ENCODE results near the gene TCF7. TPM values are rescaled to one million over a fixed set of nuclear protein-coding genes. Genes with fewer than 3 reads are reported as not detected.

The TCF7 gene
- total RNA-seq, 2 experiments from 2014 or later: 7.0 to 7.9 TPM

DNA sequence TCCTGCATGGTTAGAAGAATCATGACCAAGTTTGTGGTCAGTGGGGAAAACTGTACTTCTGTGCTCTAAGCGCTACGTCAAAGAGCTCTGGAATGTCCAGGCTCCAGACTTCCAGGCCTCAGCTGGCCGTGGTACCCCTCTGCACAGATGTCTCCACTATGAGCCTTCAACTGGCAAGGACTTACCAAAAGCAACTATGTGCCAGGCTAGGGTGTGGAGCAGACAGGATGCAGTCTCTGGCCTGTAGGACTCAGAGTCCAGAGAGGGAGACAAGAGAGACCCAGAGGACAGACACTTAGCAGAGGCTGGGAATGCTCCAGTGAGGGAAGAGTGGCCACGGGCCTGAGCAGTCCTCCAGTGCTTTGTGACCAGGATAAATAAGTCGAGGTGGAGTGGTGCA lies 31.0 kb upstream of the TCF7 start:
- Mint-ChIP-seq H3K36me3 (no peaks in the 10 kb centered on the region), H3K27ac (no peak overlapping the region), H3K27me3 (peaks cover 46% of the 10 kb centered on the region), H3K9me3 (ENCODE audit: low read depth) (no peaks in the 10 kb centered on the region), H3K4me3 (no peak overlapping the region), H3K4me1 (peaks cover 32% of the 10 kb centered on the region)
- ATAC-seq (no peak), DNase-seq (no peak)
- CTCF ChIA-PET: interaction anchor here (1.0 to 1.8 kb wide), 4 partner anchors 15 to 57 kb away, joined by 3 to 6 read pairs (median 4); no protein-coding TSS in a partner anchor

DNA sequence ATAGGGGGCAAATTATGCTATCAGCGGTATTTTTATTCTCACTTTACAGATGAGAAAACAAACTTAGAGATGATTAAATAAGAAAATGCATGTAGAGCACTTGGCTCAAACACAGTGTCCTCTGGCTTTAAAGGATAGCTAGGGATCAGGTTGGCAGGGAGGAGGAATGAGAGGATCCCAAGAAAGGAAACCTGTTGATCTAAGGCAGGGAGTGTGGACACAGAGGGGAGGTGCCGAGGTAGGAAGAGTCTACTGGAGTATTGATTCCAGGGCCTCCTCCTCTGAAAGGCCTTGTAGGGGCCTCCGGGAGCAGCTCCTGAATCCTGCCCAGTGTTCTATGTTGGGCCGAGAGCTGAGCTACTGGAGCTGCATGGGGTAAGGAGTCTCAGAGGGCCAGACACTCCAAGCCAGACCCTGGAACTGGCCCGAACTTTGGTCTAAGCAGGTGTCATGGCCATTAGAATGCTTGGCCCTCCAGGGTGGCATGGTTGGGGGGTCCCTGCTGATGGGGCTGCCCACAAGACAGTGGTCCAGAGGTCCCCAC lies 30.4 kb upstream of the TCF7 start:
- CTCF ChIA-PET: interaction anchor here (1.0 to 1.3 kb wide), 3 partner anchors 15 to 55 kb away, joined by 3 to 4 read pairs (median 4); no protein-coding TSS in a partner anchor
- Mint-ChIP-seq H3K4me3 (no peak overlapping the region), H3K36me3 (no peaks in the 10 kb centered on the region), H3K4me1 (peaks cover 29% of the 10 kb centered on the region), H3K27ac (no peak overlapping the region), H3K9me3 (ENCODE audit: low read depth) (no peaks in the 10 kb centered on the region), H3K27me3 (peaks cover 52% of the 10 kb centered on the region)
- no peak for ATAC-seq
- no peak for DNase-seq

DNA sequence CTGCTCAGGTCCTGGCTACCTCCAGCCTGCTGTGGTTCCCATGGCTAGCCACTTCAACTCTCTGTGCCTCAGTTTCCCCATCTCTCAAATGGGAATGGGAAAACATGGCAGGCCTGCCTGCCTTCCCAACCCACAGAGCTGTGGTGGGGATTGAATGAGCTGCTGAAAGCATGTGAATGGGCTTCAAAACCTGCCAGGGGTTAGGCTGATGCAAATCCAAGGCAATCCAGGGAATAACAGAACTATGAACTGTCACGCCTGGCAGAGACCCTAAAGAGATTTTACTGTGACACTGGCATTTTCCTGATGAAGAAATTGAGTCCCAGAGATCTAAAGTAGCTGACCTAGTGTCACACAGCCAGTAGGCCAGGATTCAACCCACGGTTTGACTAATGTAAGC lies 29.9 kb upstream of the TCF7 start:
- Mint-ChIP-seq H3K27me3 (peaks cover 52% of the 10 kb centered on the region), H3K4me3 (no peak overlapping the region), H3K36me3 (no peaks in the 10 kb centered on the region), H3K4me1 (peaks cover 24% of the 10 kb centered on the region), H3K9me3 (ENCODE audit: low read depth) (no peaks in the 10 kb centered on the region), H3K27ac (no peak overlapping the region)
- CTCF ChIA-PET: interaction anchor here (1.2 to 2.0 kb wide), 3 partner anchors 14 to 55 kb away, joined by 3 to 8 read pairs (median 4); no protein-coding TSS in a partner anchor
- ATAC-seq: no peak
- no peak for DNase-seq

DNA sequence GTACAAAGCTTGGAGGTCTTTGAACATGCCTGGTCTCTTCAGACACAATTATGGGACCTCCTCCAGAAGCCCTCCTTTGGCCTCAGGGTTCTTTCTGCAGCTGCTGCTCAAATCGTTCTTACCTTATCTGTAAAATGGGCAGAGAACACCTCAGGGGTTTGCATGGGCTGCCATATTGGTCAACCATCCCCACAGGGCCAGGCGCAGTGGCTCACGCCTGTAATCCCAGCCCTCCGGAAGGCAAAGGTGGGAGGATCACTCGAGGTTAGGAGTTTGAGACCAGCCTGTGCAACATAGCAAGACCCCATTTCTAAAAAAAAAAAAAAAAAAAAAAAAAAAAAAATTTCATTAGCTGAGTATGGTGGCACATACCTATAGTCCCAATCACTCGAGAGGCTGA lies 29.1 kb upstream of the TCF7 start:
- H3K27ac Mint-ChIP-seq: no peak overlapping the region
- no peak for ATAC-seq
- no peaks in the 10 kb centered on the region for H3K9me3 Mint-ChIP-seq (ENCODE audit: low read depth)
- no peak for DNase-seq
- peaks cover 56% of the 10 kb centered on the region for H3K27me3 Mint-ChIP-seq
- peaks cover 17% of the 10 kb centered on the region for H3K4me1 Mint-ChIP-seq
- no peaks in the 10 kb centered on the region for H3K36me3 Mint-ChIP-seq
- H3K4me3 Mint-ChIP-seq: no peak overlapping the region
- CTCF ChIA-PET: interaction anchor here (1.1 to 2.0 kb wide), 3 partner anchors 46 to 55 kb away, joined by 3 to 8 read pairs (median 4); no protein-coding TSS in a partner anchor

DNA sequence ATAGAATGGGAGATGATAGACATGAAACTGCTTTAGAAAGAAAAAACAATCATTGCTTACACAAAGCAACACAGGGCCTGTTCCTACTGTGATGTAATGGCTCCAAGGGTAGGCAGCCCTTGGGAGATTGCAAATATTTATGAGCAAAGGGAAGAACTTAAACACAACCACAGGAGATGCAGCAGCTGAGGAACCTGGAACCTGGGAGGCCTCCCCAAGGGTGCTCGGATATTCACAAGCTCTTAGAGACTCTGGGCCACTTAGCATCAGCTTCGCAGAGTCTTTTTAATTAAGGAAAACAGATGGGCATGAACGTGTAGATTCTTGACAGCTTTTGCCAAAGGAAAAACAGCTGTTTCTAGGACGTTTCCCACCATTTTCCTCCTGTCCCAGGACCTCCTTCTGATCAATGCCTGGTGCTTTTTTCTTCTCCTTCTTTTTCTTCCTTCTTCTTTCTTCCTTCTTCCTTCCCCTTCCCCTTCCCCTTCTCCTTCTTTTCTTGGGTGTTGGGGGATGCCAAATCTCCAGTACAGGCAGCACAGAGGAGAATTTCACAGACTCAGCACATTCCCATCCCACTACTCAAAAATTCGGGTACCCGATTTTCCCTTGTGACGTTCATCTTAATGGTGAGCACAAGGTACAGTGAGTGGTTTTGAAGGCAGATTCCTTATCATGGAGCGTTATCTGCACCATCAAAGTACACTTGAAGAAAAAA lies 28.1 kb upstream of the TCF7 start:
- DNase-seq (no peak), ATAC-seq (peak; percentile 9)
- H3K9me3 Mint-ChIP-seq (ENCODE audit: low read depth): no peaks in the 10 kb centered on the region
- H3K4me1 Mint-ChIP-seq: peaks cover 22% of the 10 kb centered on the region
- CTCF ChIA-PET: interaction anchor here (0.9 to 2.0 kb wide), 3 partner anchors 28 to 54 kb away, joined by 3 to 8 read pairs (median 3); no protein-coding TSS in a partner anchor
- no peak overlapping the region for H3K27ac Mint-ChIP-seq
- no peak overlapping the region for H3K4me3 Mint-ChIP-seq
- H3K36me3 Mint-ChIP-seq: no peaks in the 10 kb centered on the region
- H3K27me3 Mint-ChIP-seq: peaks cover 65% of the 10 kb centered on the region

DNA sequence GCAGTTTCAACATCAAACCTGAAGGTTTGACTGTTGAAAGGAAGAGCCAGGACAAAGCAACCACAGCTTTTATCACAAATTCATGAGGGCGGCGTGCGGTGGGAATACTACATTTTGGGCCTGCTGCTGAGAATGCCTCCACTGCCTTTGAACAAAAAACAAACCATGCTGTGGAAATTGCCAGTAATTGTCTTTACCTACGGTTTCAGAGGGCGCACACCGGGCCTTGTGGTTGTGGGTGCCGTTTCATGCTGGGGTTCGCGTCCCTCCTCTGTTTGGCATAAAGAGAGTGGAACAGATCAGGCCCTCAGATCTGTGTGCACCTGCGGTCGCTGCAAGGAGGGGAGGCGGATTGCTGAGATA lies 27.6 kb upstream of the TCF7 start:
- Mint-ChIP-seq H3K36me3 (no peaks in the 10 kb centered on the region), H3K9me3 (ENCODE audit: low read depth) (no peaks in the 10 kb centered on the region), H3K4me3 (no peak overlapping the region), H3K27me3 (peaks cover 65% of the 10 kb centered on the region), H3K27ac (no peak overlapping the region), H3K4me1 (peaks cover 22% of the 10 kb centered on the region)
- DNase-seq (peak; percentile 53), ATAC-seq (peak; percentile 70)
- CTCF ChIA-PET: interaction anchor here (0.9 to 2.0 kb wide), 3 partner anchors 29 to 47 kb away, joined by 3 to 8 read pairs (median 3); no protein-coding TSS in a partner anchor

DNA sequence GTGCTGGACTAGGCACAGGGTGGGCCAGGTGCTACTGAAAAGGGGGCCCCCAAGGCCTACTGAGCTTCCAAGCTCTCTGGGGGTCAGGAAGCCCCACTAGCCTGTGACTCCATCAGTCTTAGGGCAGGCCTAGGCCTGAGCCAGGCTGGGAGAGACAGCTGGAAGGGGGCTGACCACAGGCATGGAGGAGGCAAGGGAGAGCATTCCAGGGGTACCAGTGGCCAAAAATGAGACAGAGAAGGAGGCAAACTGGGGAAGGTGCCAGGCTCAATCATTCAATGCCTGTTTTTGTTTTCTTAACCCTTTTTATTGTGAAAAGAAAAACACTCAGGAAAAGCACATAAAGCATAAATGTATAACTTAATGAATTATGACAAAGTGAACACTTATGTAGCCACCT lies 26.2 kb upstream of the TCF7 start:
- Mint-ChIP-seq H3K27ac (no peak overlapping the region), H3K27me3 (peaks cover 70% of the 10 kb centered on the region), H3K4me3 (no peak overlapping the region), H3K9me3 (ENCODE audit: low read depth) (no peaks in the 10 kb centered on the region), H3K36me3 (no peaks in the 10 kb centered on the region), H3K4me1 (peaks cover 19% of the 10 kb centered on the region)
- CTCF ChIA-PET: interaction anchor here (1.1 to 1.4 kb wide), 2 partner anchors 11 to 52 kb away, joined by 3 to 4 read pairs; no protein-coding TSS in a partner anchor
- ATAC-seq: no peak
- no peak for DNase-seq

DNA sequence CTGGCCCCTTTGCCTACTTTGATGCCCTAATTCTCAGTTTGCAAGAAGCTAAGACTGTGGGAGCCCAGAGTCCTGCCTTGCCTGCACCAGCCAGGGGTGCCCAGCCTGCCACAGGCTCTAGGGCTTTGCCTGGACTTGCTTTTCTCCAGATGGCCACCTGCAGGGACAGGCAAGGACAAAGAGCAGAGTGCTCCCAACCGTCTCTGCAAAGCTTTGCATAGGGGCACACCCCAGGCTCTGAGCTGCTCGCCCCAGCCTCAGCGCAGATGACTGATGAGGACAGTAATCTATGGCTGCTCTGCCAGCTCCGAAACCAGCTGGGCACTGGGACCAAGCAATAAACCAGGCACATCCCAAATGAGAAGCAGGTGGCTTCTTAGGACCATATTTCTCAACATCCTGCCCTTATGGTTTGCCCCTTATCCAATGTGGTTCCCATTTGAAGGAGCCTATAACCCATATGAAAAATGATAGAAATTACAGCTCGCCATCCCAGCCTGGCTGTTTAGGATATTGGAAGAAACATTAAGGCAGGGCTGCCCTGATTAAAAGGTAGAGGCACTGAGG lies 25.4 kb upstream of the TCF7 start:
- Mint-ChIP-seq H3K27me3 (peaks cover 70% of the 10 kb centered on the region), H3K27ac (no peak overlapping the region), H3K9me3 (ENCODE audit: low read depth) (no peaks in the 10 kb centered on the region), H3K4me1 (peaks cover 17% of the 10 kb centered on the region), H3K36me3 (no peaks in the 10 kb centered on the region), H3K4me3 (no peak overlapping the region)
- no peak for ATAC-seq
- DNase-seq: no peak
- CTCF ChIA-PET: interaction anchor here (1.0 to 1.5 kb wide), 4 partner anchors 10 to 51 kb away, joined by 3 to 4 read pairs (median 4); no protein-coding TSS in a partner anchor

DNA sequence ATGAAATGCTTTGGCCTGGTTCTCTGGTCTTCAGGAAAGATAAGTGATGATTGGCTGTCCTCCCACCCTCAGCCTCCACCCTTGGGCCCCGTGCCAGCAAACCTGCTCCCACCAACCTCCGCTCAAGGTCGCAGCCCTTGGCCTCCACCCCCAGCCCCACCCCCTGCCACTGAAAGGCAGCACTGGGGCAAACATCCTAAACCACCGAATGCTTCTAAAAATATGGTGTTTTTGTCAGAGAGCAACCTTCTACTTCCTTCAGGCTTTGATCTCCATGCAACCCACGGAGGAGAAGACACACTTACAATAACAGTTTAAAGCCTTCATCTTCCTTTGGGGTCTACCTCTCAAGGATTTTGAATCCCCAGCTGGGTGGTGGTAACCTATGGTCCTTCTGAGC lies 24.0 kb upstream of the TCF7 start:
- no peak for DNase-seq
- Mint-ChIP-seq H3K36me3 (no peaks in the 10 kb centered on the region), H3K27me3 (peaks cover 74% of the 10 kb centered on the region), H3K27ac (no peak overlapping the region), H3K4me1 (peaks cover 17% of the 10 kb centered on the region), H3K9me3 (ENCODE audit: low read depth) (no peaks in the 10 kb centered on the region), H3K4me3 (no peak overlapping the region)
- ATAC-seq: no peak
- CTCF ChIA-PET: interaction anchor here (1.5 kb wide), 1 partner anchor 51 kb away, joined by 4 read pairs; no protein-coding TSS in a partner anchor

DNA sequence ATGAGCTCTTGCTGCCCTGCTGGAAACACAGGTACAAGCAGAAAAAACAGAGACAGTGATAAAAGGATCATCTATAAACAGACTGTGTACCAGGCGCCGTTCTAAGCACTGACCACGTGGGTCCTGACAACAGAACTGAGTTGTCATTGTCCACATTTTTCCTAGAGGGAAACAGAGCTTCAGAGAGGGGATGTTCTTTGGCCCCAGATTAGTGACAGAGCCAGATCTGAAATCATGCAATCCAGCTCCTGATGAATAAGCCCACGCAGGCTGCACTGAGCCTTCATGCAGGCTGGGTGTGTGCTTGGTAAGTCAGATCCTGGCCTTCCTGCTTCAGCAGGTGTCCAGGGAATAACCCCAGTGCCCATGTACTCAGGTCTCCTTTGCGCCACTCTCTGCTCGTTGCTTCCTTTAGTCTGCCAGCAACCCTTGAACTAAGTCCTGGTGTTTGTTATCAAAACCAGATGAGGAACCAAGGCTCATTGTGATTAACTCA lies 22.8 kb upstream of the TCF7 start:
- Mint-ChIP-seq H3K4me1 (peaks cover 13% of the 10 kb centered on the region), H3K27ac (no peak overlapping the region)
- CTCF ChIA-PET: interaction anchor here (0.8 to 1.5 kb wide), 3 partner anchors 9 to 52 kb away, joined by 3 read pairs; no protein-coding TSS in a partner anchor

DNA sequence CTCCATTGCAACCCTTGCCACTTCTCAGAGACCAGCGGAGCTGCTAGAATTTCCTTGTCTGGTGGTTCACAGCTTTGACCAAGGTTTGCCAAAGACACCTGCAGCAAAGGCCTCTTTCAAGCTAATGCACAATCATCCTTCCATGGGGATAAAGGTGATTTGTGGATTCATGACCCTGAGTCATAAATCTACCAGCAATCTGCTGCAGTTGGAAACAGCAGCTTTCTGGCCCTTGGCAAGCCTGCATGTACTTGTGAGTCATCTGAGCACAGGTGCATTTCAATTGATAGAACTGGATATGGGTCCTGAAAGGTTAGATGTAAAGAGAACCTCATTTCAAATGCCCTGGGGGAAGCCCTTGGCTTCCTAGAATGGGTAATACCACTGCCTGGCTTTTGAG lies 21.6 kb upstream of the TCF7 start:
- Mint-ChIP-seq H3K4me1 (peaks cover 6% of the 10 kb centered on the region), H3K27ac (no peak overlapping the region)

More for the DNA sequence above, 22.8 kb upstream of the TCF7 start:
- Mint-ChIP-seq H3K9me3 (ENCODE audit: low read depth) (no peaks in the 10 kb centered on the region), H3K27me3 (peaks cover 73% of the 10 kb centered on the region), H3K4me3 (no peak overlapping the region), H3K36me3 (no peaks in the 10 kb centered on the region)
- ATAC-seq: no peak
- DNase-seq: no peak

DNA sequence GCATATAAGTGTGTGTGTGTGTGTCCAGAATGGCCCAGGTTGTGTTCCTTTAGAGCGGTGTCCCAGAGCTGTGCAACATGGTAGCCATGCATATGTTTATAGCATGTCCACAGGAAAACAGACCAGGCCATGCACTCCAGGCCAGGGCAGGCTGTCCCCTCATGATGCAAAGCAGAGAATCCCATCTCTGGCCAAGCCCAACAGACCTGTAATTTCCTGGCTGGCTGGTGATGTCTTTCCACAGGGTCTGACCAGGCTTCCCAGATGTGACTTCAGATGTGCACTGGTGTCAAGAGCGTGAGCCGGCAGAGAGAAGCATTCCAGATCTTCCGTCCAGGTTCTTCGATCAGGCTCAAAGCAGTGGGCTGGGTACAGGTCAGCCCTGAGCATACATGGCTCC lies 21.1 kb upstream of the TCF7 start:
- no peak overlapping the region for H3K27ac Mint-ChIP-seq
- peaks cover 6% of the 10 kb centered on the region for H3K4me1 Mint-ChIP-seq
- H3K4me3 Mint-ChIP-seq: no peak overlapping the region
- ATAC-seq (no peak), DNase-seq (no peak)
- peaks cover 72% of the 10 kb centered on the region for H3K27me3 Mint-ChIP-seq
- no peaks in the 10 kb centered on the region for H3K9me3 Mint-ChIP-seq (ENCODE audit: low read depth)
- CTCF ChIA-PET: interaction anchor here (1.5 kb wide), 2 partner anchors 9 to 54 kb away, joined by 3 to 6 read pairs; no protein-coding TSS in a partner anchor
- H3K36me3 Mint-ChIP-seq: no peaks in the 10 kb centered on the region

More for the DNA sequence above, 21.6 kb upstream of the TCF7 start:
- DNase-seq (no peak), ATAC-seq (no peak)
- CTCF ChIA-PET: interaction anchor here (1.1 to 1.5 kb wide), 3 partner anchors 9 to 54 kb away, joined by 3 to 6 read pairs (median 3); no protein-coding TSS in a partner anchor
- Mint-ChIP-seq H3K9me3 (ENCODE audit: low read depth) (no peaks in the 10 kb centered on the region), H3K36me3 (no peaks in the 10 kb centered on the region), H3K4me3 (no peak overlapping the region), H3K27me3 (peaks cover 74% of the 10 kb centered on the region)

DNA sequence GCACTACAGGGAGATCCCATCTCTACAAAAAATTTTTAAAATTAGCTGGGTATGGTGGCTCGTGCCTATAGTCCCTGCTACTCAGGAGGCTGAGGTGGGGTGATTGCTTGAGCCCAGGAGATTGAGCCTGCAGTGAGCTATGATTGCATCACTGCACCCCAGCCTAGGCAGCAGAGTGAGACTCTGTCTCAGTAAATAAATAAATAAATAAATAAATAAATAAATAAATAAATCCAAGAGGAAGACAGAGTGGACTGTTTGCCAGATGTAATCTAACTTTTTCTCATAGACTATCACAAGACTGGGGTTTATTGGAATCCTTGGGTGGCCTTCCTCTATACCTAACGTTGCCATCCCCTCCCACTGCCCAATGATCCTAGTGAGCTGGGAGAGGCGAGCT lies 19.2 kb upstream of the TCF7 start:
- Mint-ChIP-seq H3K27me3 (peaks cover 77% of the 10 kb centered on the region), H3K4me3 (no peak overlapping the region), H3K27ac (no peak overlapping the region), H3K9me3 (ENCODE audit: low read depth) (no peaks in the 10 kb centered on the region), H3K36me3 (no peaks in the 10 kb centered on the region), H3K4me1 (peaks cover 11% of the 10 kb centered on the region)
- ATAC-seq (no peak), DNase-seq (no peak)
- CTCF ChIA-PET: interaction anchor here (1.4 to 1.9 kb wide), 3 partner anchors 45 to 56 kb away, joined by 3 to 5 read pairs (median 3); no protein-coding TSS in a partner anchor

Data from activated CD8-positive, alpha-beta memory T cell treated with anti-CD3 and anti-CD28 coated beads, Interleukin-2, amount 10 ng/mL, durations not matched to agents 7 days and 5 days (primary cell).